Germinal center (tissue), 1 donor: ENCODE measurements around the gene UBE2L3.
"Not testable (repeated sequence)": the region's sequence is repeated elsewhere in the genome, so short reads cannot be mapped to it uniquely, and the experiment has no call there.

Experiments used
- DNase-seq: peaks from one replicate; pipeline ENCODE4 v3.0.0; 2012; ENCODE audit warnings: mixed read lengths, low spot score

UBE2L3 gene

GRCh38 chr22:21571679-21572078, 4.2 kb downstream of the UBE2L3 start:
- DNase-seq: no peak

- no peak for DNase-seq
These were observed 5.8 kb downstream of the UBE2L3 start for GRCh38 chr22:21573293-21573734.

- no peak for DNase-seq
These were observed 6.4 kb downstream of the UBE2L3 start for GRCh38 chr22:21573750-21574494.

GRCh38 chr22:21579474-21579851, 11.9 kb downstream of the UBE2L3 start:
- DNase-seq: no peak

GRCh38 chr22:21580623-21581007, 13.1 kb downstream of the UBE2L3 start:
- DNase-seq: not testable (repeated sequence)

- DNase-seq: not testable (repeated sequence)
These were observed 13.6 kb downstream of the UBE2L3 start for GRCh38 chr22:21581009-21581713.

- DNase-seq: no peak
These were observed 15.6 kb downstream of the UBE2L3 start for GRCh38 chr22:21582801-21583740.

GRCh38 chr22:21585389-21585788, 17.9 kb downstream of the UBE2L3 start:
- no peak for DNase-seq

- DNase-seq: peak; percentile 67
These were observed 20.5 kb downstream of the UBE2L3 start for GRCh38 chr22:21587803-21588611.

GRCh38 chr22:21589396-21589795, 21.9 kb downstream of the UBE2L3 start:
- no peak for DNase-seq

GRCh38 chr22:21590809-21591641, 23.5 kb downstream of the UBE2L3 start:
- peak; percentile 84 for DNase-seq

GRCh38 chr22:21591695-21592094, 24.2 kb downstream of the UBE2L3 start:
- DNase-seq: no peak

GRCh38 chr22:21592422-21592821, 24.9 kb downstream of the UBE2L3 start:
- DNase-seq: no peak

- no peak for DNase-seq
These were observed 26.1 kb downstream of the UBE2L3 start for GRCh38 chr22:21593406-21594232.

GRCh38 chr22:21594865-21595452, 27.4 kb downstream of the UBE2L3 start:
- no peak for DNase-seq

GRCh38 chr22:21596356-21597135, 29.0 kb downstream of the UBE2L3 start:
- not testable (repeated sequence) for DNase-seq

- DNase-seq: no peak
These were observed 30.8 kb downstream of the UBE2L3 start for GRCh38 chr22:21598302-21598701.
